ENCODE measurements around the gene MMP24.

MMP24 gene

GRCh38 chr20:35207950-35208611 lies 18.4 kb upstream of the MMP24 start:
- DNase-seq (ENCODE audit: low spot score): peak; percentile 69
- TF ChIP-seq CTCF (IDR thresholded peaks at IDR 0.05; ENCODE audit: extremely low read depth, missing control alignments): peak; percentile 56

DNA sequence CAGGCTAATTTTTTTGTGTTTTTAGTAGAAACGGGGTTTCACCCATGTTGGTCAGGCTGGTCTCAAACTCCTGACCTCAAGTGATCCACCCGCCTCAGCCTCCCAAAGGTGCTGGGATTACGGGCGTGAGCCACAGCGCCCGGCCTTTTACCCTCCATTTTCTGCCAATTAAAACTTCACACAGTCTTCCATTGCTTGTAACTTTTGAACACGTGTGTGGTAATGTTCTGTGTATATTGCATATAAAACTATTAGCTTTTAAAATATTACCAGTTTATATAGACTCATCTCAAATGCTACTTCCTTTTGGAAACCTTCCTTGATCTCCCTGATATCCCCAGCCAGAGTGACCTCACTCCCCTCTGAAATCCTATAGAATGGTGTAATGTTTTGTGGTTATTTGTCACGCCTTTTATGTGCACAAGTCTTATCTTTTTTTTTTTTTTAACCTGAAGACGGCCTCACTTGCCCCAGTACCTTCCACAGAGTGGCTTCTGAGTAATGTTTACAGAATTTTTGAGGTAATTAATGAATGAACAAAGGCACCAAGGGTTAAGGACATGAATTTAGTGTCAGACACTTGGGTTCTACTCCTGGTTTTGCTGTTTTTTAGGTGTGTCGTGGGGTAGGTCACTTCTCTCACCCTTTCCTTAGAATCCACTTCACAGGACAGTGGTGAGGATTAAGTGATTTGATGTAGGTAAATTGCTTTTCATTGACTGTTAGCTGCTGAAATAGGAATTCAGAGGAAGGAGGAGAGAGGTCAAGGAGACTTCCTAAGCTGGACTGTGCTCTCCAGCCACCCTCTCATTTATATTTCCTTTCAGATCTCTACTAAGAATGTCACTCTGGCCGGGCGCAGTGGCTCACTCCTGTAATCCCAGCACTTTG lies 11.2 kb upstream of the MMP24 start:
- no peak for TF ChIP-seq CTCF (IDR thresholded peaks at IDR 0.05; ENCODE audit: extremely low read depth, missing control alignments)
- DNase-seq (ENCODE audit: low spot score): no peak

GRCh38 chr20:35216541-35216940 lies 9.9 kb upstream of the MMP24 start:
- DNase-seq (ENCODE audit: low spot score): no peak
- no peak for TF ChIP-seq CTCF (IDR thresholded peaks at IDR 0.05; ENCODE audit: extremely low read depth, missing control alignments)

DNA sequence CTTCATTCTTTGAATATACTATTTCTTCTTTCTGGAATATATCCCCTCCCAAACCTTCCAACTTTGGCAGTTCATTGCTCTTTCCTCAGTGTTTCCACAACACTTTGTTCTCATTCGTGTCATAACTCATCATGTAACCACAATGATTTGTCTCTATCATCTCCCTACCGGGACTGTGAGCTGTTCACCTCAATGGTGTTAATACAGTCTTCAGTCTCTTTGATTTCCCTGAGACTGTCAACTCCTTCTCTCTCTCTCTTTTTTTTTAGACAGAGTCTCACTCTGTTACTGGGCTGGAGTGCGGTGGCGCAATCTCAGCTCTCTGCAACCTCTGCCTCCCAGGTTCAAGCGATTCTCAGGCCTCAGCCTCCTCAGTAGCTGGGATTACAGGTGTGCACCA lies 2.5 kb upstream of the MMP24 start:
- DNase-seq (ENCODE audit: low spot score): no peak
- TF ChIP-seq CTCF (IDR thresholded peaks at IDR 0.05; ENCODE audit: extremely low read depth, missing control alignments): no peak

DNA sequence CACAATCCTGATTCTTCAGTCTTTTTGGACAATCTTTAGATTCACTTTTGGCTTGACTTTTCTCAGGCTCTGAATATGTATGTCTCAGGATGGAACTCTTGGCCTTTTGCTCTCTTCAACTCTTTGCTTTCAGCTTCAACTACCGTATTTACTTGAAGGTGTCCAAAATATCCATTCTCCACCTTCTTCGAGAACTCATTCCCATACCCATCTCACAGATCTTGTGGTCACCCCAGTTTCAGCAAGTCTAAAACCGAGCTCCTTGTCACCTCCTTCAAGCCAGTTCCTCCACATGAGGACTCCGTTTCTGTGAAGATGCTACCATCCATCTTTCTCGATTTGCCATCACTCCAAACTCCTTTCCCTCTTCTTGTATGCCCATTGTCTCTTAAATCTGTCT lies 2.0 kb upstream of the MMP24 start:
- TF ChIP-seq CTCF (IDR thresholded peaks at IDR 0.05; ENCODE audit: extremely low read depth, missing control alignments): no peak
- DNase-seq (ENCODE audit: low spot score): no peak

GRCh38 chr20:35225319-35226125 lies 968 bp upstream of the MMP24 start:
- TF ChIP-seq CTCF (IDR thresholded peaks at IDR 0.05; ENCODE audit: extremely low read depth, missing control alignments): no peak
- no peak for DNase-seq (ENCODE audit: low spot score)
